AG04450 (cell line): ENCODE data around the gene SERPINH1. TPM values are rescaled to one million over a fixed set of nuclear protein-coding genes. Genes with fewer than 3 reads are reported as not detected.

Experiments
- CTCF ChIA-PET: fragments of 300-600, 350-600 bp; formaldehyde crosslinking; extraction: SDS; loops from one replicate; lab custom pipeline; 2022; ENCODE audit warnings: antibody characterized with exemption, inconsistent platforms; lab: Charles Lee
- POLR2A ChIA-PET: fragments of 350-600 bp; formaldehyde crosslinking; extraction: SDS; loops from one replicate; lab custom pipeline; 2021; ENCODE audit warnings: antibody characterized with exemption, inconsistent platforms; lab: Yijun Ruan, JAX
- DNase-seq: peaks from one replicate; pipeline ENCODE4 v3.0.0-alpha.2; 2011; ENCODE audit warnings: low read depth, low spot score
- H3K27ac ChIP-seq: one replicate; pipeline ENCODE4 v1.5.1; 2012; ENCODE audit warnings: low read depth, low read length, control low read depth
- H3K27me3 ChIP-seq: one replicate; pipeline ENCODE4 v1.6.0; 2012; ENCODE audit warnings: low read length; ENCODE audit not compliant: control insufficient read depth, insufficient read depth
- H3K4me3 ChIP-seq: 2 replicates; pipeline ENCODE4 v1.5.1; 2011; ENCODE audit warnings: mild to moderate bottlenecking, low read depth, low read length, control low read depth
- H3K9me3 ChIP-seq: 2 replicates; pipeline ENCODE4 v1.5.1; 2012; ENCODE audit warnings: low read length; ENCODE audit not compliant: control insufficient read depth, insufficient read depth
- polyA minus RNA-seq: library from RNA; depleted of rRNA, polyadenylated mRNA; stranded (reverse); fragments of >200 nt; gene quantifications from 2 replicates; pipeline ENCODE4 v1.2.3, GENCODE V29; 2011; rRNA and poly(A)+ RNA removed
- polyA plus RNA-seq: library from polyadenylated mRNA; depleted of rRNA; stranded (reverse); fragments of >200 nt; gene quantifications from 2 replicates; pipeline ENCODE4 v1.2.3, GENCODE V29; 2011; rRNA removed
- TF ChIP-seq, protein P1 (sequence below): IDR thresholded peaks from 2 replicates; pipeline ENCODE4 v1.5.1; 2011; ENCODE audit warnings: low read depth, low read length, control low read depth, inconsistent platforms

SERPINH1 gene
- polyA plus RNA-seq: 881 and 1,147 TPM in 2 replicates
- 437 and 536 TPM in 2 replicates for polyA minus RNA-seq

DNA sequence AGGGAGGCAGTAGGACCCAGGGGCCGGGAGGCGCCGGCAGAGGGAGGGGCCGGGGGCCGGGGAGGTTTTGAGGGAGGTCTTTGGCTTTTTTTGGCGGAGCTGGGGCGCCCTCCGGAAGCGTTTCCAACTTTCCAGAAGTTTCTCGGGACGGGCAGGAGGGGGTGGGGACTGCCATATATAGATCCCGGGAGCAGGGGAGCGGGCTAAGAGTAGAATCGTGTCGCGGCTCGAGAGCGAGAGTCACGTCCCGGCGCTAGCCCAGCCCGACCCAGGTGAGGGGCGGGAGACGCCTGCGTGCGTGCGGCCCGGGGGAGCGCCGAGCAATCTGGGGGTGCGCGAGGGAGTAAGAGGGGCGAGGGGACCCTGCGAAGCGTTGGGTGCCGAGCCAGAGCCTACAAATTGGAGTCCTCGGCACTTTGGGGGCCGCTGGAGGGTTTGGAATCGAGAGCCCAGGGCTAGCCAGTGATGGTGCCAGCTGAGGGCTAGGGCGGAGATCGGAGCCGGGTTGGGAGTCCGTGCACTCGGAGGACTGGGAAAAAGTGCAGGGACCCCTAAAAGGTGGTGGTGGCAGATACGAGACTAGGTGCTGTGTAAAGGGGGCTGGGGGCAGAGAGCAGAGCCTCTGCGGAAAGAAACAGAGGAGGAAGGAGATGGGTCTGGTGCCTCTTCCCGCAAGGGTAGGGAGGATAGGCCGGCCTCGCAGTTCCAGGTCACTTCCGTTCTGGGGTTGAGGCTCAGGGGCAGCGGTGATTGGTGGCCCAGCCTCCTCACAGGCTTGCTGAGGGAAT, at the start of gene SERPINH1:
SERPINH1 (plus strand) TSS at position 206 of the 788 bp plus-strand sequence. CDS start 4,097 bp downstream, outside the sequence.
- peak within 1 kb of the TSS; percentile 97 for H3K27ac ChIP-seq
- no peaks in the 10 kb centered on the region for H3K27me3 ChIP-seq
- H3K9me3 ChIP-seq: peaks cover 6% of the 10 kb centered on the region; the same call in 1 of the 2 replicates
- peak within 1 kb of the TSS; percentile 77 for H3K4me3 ChIP-seq
- ChIA-PET CTCF (interaction anchor here (0.6 to 1.6 kb wide), 4 partner anchors 9 to 17 kb away, joined by 3 to 8 read pairs (median 4); no protein-coding TSS in a partner anchor), POLR2A (interaction anchor here (0.8 to 6.9 kb wide), 8 partner anchors 8 to 148 kb away, joined by 3 to 120 read pairs (median 4); partner anchors contain the start of gene GDPD5)
- no peak for DNase-seq
- TF ChIP-seq, protein P1, sequence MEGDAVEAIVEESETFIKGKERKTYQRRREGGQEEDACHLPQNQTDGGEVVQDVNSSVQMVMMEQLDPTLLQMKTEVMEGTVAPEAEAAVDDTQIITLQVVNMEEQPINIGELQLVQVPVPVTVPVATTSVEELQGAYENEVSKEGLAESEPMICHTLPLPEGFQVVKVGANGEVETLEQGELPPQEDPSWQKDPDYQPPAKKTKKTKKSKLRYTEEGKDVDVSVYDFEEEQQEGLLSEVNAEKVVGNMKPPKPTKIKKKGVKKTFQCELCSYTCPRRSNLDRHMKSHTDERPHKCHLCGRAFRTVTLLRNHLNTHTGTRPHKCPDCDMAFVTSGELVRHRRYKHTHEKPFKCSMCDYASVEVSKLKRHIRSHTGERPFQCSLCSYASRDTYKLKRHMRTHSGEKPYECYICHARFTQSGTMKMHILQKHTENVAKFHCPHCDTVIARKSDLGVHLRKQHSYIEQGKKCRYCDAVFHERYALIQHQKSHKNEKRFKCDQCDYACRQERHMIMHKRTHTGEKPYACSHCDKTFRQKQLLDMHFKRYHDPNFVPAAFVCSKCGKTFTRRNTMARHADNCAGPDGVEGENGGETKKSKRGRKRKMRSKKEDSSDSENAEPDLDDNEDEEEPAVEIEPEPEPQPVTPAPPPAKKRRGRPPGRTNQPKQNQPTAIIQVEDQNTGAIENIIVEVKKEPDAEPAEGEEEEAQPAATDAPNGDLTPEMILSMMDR: no peak

DNA sequence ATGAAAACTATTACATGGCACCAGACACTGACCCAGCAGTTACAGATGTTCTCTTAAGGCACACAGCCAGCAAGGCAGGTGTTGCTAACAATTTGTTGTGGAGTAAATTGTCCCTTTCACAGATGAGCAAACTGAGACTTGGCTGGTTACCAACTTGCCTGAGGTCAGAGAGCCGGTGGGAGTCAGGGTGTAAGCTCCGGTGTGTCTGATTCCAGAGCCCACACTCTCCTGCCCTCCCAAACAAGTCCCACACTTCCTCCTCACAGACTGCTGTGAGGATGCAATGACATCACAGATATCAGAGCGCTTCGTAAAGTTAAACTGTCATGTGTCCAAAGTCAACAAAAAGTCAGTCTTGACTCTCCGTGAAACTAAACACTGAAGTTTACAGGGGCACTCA, 48.8 kb upstream of the SERPINH1 start:
- TF ChIP-seq, protein P1: no peak
- peaks cover 14% of the 10 kb centered on the region for H3K27me3 ChIP-seq
- H3K4me3 ChIP-seq: no peak overlapping the region
- no peak overlapping the region for H3K27ac ChIP-seq
- DNase-seq: no peak
- H3K9me3 ChIP-seq: peaks cover 7% of the 10 kb centered on the region
- POLR2A ChIA-PET: no interaction called here
- CTCF ChIA-PET: no interaction called here

DNA sequence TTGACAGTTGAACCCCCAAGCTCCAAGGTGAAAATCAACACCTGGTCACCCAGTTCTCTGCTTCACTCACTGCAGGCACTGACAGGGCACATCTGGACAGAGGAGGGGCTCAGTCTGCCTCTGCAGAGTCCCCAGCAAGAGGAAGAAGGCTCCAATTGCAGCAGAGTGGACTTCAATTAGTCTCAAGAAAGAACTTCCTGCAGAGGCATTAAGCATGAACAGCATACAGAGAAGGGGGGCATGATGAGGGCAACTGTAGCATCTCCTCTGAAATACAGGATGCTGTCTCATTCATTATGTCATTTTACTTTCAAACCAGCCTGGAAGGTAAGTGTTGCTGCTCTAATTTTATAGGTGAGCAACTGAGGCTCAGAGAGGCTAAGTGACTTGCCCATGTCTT, 47.5 kb upstream of the SERPINH1 start:
- H3K4me3 ChIP-seq: no peak overlapping the region
- H3K9me3 ChIP-seq: peaks cover 7% of the 10 kb centered on the region
- H3K27me3 ChIP-seq: peaks cover 9% of the 10 kb centered on the region
- no peak for DNase-seq
- POLR2A ChIA-PET: no interaction called here
- H3K27ac ChIP-seq: no peak overlapping the region
- TF ChIP-seq, protein P1: no peak
- CTCF ChIA-PET: interaction anchor here (0.8 kb wide), 1 partner anchor 68 kb away, joined by 4 read pairs; no protein-coding TSS in a partner anchor

DNA sequence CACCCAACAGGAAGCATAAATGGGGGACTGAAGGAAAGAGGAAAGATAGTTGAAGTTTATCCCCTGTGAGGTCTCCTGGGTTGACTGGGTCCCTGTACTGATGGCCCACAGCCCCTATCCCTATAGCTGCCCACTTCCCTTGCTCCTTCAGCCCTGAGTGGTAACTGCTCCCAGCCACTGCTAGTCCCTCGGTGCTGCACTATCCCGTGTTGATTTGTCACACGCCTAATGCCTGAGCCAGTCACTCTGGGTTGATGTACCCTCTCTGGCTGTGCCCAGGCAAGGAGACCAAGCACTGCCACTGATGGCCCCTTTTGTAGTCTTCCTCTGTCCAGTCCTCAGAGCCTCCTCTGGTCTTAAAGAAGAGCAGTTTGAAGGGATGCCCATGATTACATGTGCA, 45.9 kb upstream of the SERPINH1 start:
- H3K4me3 ChIP-seq: no peak overlapping the region
- CTCF ChIA-PET: interaction anchor here (1.1 to 1.7 kb wide), 2 partner anchors 10 to 17 kb away, joined by 3 to 6 read pairs; partner anchors contain the start of gene GDPD5
- peaks cover 7% of the 10 kb centered on the region for H3K9me3 ChIP-seq
- TF ChIP-seq, protein P1: no peak
- DNase-seq: no peak
- H3K27me3 ChIP-seq: peaks cover 6% of the 10 kb centered on the region
- POLR2A ChIA-PET: no interaction called here
- H3K27ac ChIP-seq: no peak overlapping the region

DNA sequence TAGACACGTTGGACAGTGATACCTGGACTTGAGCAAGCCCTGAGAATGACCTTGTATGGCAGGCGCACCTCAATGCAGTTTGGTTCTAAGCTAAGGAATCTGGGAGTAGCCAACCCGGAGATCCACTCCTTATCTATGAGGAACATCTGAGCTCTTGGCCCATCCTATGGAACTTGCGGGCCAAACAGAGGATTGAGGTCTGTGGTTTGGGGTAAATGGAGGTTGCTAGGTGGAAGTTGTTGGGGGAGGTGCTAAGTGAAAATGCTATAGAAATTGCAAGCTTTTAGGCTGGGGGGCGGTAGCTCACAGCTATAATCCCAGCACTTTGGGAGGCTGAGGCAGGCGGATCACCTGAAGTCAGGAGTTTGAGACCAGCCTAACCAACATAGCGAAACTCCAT, 45.2 kb upstream of the SERPINH1 start:
- Histone ChIP-seq H3K9me3 (peaks cover 7% of the 10 kb centered on the region), H3K4me3 (no peak overlapping the region), H3K27ac (no peak overlapping the region), H3K27me3 (peaks cover 3% of the 10 kb centered on the region)
- ChIA-PET POLR2A (no interaction called here), CTCF (interaction anchor here (1.7 kb wide), 1 partner anchor 9 kb away, joined by 6 read pairs; the partner anchor contains the start of gene GDPD5)
- TF ChIP-seq, protein P1: no peak
- DNase-seq: no peak
